AG08396 (cell line): Measurements from ENCODE around the gene COQ10B.

Experiments
- DNase-seq: peaks from one replicate; pipeline ENCODE4 v3.0.0; 2012; ENCODE audit warnings: low spot score, mixed read lengths

COQ10B gene

GRCh38 chr2:197500503-197501131 lies 47.3 kb downstream of the COQ10B start:
- DNase-seq: no peak

GRCh38 chr2:197502201-197502600 lies 48.8 kb downstream of the COQ10B start:
- no peak for DNase-seq

GRCh38 chr2:197502685-197503084 lies 49.3 kb downstream of the COQ10B start:
- no peak for DNase-seq

- DNase-seq: no peak
Measured at GRCh38 chr2:197504000-197504399, 50.6 kb downstream of the COQ10B start.

GRCh38 chr2:197504512-197504911 lies 51.2 kb downstream of the COQ10B start:
- no peak for DNase-seq

- no peak for DNase-seq
Measured at GRCh38 chr2:197506658-197507057, 53.3 kb downstream of the COQ10B start.

- no peak for DNase-seq
Measured at GRCh38 chr2:197513915-197514314, 60.6 kb downstream of the COQ10B start.

- DNase-seq: no peak
Measured at GRCh38 chr2:197514754-197515153, 61.4 kb downstream of the COQ10B start.

- DNase-seq: no peak
Measured at GRCh38 chr2:197515315-197515738, 62.0 kb downstream of the COQ10B start.

GRCh38 chr2:197515739-197516392 lies 62.5 kb downstream of the COQ10B start, which contains the start of gene MOB4:
Gene MOB4, plus strand, starts transcription at chr2:197516066. Its CDS starts 21 bp downstream, at chr2:197516087.
- peak; percentile 98 for DNase-seq

- peak; percentile 40 for DNase-seq
Measured at GRCh38 chr2:197516393-197516761, 63.0 kb downstream of the COQ10B start.

GRCh38 chr2:197517150-197517549 lies 63.8 kb downstream of the COQ10B start:
- no peak for DNase-seq
